Measurements from ENCODE around the gene DPP10.
"Not testable (repeated sequence)": the region's sequence is repeated elsewhere in the genome, so short reads cannot be mapped to it uniquely, and the experiment has no call there.

Gene DPP10

GRCh38 chr2:114717049-114717448 lies 274.6 kb downstream of the DPP10 start:
- DNase-seq (ENCODE audit: low read depth in 2 of 2): no peak

GRCh38 chr2:114724454-114724853 lies 282.0 kb downstream of the DPP10 start:
- DNase-seq (ENCODE audit: low read depth in 2 of 2): no peak

- DNase-seq (ENCODE audit: low read depth in 2 of 2): no peak
Observed at GRCh38 chr2:114727012-114727411, 284.6 kb downstream of the DPP10 start.

- DNase-seq (ENCODE audit: low read depth in 2 of 2): no peak
Observed at GRCh38 chr2:114728372-114728771, 285.9 kb downstream of the DPP10 start.

GRCh38 chr2:114729026-114729425 lies 286.6 kb downstream of the DPP10 start:
- no peak for DNase-seq (ENCODE audit: low read depth in 2 of 2)

- DNase-seq (ENCODE audit: low read depth in 2 of 2): no peak
Observed at GRCh38 chr2:114735126-114735525, 292.7 kb downstream of the DPP10 start.

GRCh38 chr2:114742245-114742644 lies 299.8 kb downstream of the DPP10 start:
- DNase-seq (ENCODE audit: low read depth in 2 of 2): no peak

- no peak for DNase-seq (ENCODE audit: low read depth in 2 of 2)
Observed at GRCh38 chr2:114745700-114746099, 303.3 kb downstream of the DPP10 start.

GRCh38 chr2:114748175-114748574 lies 305.7 kb downstream of the DPP10 start:
- DNase-seq (ENCODE audit: low read depth in 2 of 2): not testable (repeated sequence)

GRCh38 chr2:114752425-114752824 lies 310.0 kb downstream of the DPP10 start:
- no peak for DNase-seq (ENCODE audit: low read depth in 2 of 2)

GRCh38 chr2:114753145-114753544 lies 310.7 kb downstream of the DPP10 start:
- no peak for DNase-seq (ENCODE audit: low read depth in 2 of 2)

- DNase-seq (ENCODE audit: low read depth in 2 of 2): no peak
Observed at GRCh38 chr2:114754907-114755563, 312.6 kb downstream of the DPP10 start.

- DNase-seq (ENCODE audit: low read depth in 2 of 2): no peak
Observed at GRCh38 chr2:114762376-114762775, 319.9 kb downstream of the DPP10 start.

- no peak for DNase-seq (ENCODE audit: low read depth in 2 of 2)
Observed at GRCh38 chr2:114762986-114763385, 320.5 kb downstream of the DPP10 start.

- DNase-seq (ENCODE audit: low read depth in 2 of 2): no peak
Observed at GRCh38 chr2:114769110-114769509, 326.7 kb downstream of the DPP10 start.

GRCh38 chr2:114769991-114770390 lies 327.6 kb downstream of the DPP10 start:
- DNase-seq (ENCODE audit: low read depth in 2 of 2): no peak

GRCh38 chr2:114784046-114784445 lies 341.6 kb downstream of the DPP10 start:
- no peak for DNase-seq (ENCODE audit: low read depth in 2 of 2)

- DNase-seq (ENCODE audit: low read depth in 2 of 2): no peak
Observed at GRCh38 chr2:114784890-114785583, 342.6 kb downstream of the DPP10 start.

GRCh38 chr2:114786901-114787300 lies 344.5 kb downstream of the DPP10 start:
- DNase-seq (ENCODE audit: low read depth in 2 of 2): no peak

GRCh38 chr2:114787486-114787885 lies 345.0 kb downstream of the DPP10 start:
- no peak for DNase-seq (ENCODE audit: low read depth in 2 of 2)

GRCh38 chr2:114789989-114790388 lies 347.5 kb downstream of the DPP10 start:
- DNase-seq (ENCODE audit: low read depth in 2 of 2): no peak

- DNase-seq (ENCODE audit: low read depth in 2 of 2): no peak
Observed at GRCh38 chr2:114797540-114797939, 355.1 kb downstream of the DPP10 start.

- no peak for DNase-seq (ENCODE audit: low read depth in 2 of 2)
Observed at GRCh38 chr2:114797942-114798341, 355.5 kb downstream of the DPP10 start.

- DNase-seq (ENCODE audit: low read depth in 2 of 2): no peak
Observed at GRCh38 chr2:114800371-114800770, 357.9 kb downstream of the DPP10 start.
